ENCODE data around the gene SLC39A3.

Gene SLC39A3

DNA sequence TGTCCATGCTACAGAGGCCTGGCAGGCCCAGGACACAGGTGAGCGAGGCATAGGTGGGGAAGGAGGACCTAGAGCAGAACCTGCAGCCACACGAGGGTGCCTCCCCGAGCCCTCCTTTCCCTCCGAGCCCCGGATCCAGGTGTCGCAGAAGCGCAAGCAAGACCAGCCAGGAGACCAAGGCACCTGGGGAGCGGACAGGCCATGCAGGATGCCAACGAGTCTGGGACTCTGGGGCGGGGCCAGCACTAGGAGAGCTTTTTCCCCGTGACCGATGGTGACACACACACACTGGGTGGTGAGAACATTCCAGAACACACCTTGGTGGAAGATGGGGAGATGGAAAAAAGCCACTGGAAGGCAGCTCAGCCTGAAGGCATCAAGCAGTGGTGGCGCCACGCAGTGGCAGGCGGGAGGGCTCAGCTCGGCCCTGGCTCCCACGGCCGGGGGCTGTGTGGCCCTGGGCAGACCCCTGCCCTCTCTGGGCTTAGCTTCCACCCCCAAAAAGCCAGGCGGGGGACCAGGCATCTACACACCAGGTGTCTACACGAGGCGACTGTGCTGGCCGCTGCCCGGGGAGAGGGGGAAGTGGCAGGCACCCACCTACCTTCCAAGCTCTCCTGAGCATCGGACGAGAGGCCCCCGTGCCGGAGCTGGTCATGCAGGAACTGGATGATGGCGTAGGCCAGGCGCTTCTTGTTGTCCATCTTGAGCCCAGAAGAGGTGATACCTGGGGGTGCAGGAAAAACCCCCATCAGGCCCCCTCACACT lies 28.7 kb upstream of the SLC39A3 start:
- DNase-seq (ENCODE audit: low read depth): no peak

- DNase-seq (ENCODE audit: low read depth): no peak
These were observed 27.9 kb upstream of the SLC39A3 start for GRCh38 chr19:2767688-2768087.

DNA sequence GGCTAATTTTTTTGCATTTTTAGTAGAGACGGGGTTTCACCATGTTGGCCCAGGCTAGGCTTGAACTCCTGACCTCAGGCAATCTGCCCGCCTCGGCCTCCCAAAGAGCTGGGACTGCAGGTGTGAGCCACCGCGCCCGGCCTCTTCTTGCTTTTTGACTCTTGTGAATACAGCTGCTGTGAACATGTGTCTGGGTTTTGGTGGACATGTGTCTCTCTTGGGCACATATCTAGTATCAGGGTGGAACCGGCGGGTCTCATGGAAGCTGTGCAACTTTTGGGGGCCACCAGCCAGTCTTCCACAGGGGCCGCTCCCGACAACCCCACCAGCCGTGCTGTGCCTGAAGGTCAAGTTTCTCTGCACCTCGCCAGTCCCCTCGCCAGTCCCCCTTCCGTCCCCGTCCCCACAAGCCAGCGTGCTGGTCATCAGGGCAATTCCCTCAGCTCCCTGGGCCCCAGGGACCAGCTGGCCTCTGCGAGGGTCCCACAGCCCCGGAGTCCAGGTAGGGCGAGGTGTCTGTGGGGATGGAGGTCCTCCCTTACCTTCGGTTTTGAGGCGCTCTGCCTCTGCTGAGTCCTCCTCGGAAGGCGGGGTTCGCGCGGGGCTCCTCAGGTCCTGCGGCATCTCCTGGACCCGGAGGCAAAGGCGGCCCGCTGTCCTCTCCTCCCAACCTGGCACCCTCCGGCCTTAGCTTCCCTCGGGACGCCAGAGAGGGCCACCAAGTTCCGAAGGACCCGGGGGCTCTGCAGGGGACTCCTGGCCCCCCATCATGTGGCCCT lies 27.0 kb upstream of the SLC39A3 start:
- no peak for DNase-seq (ENCODE audit: low read depth)

GRCh38 chr19:2765376-2765775 lies 25.6 kb upstream of the SLC39A3 start:
- DNase-seq (ENCODE audit: low read depth): no peak

DNA sequence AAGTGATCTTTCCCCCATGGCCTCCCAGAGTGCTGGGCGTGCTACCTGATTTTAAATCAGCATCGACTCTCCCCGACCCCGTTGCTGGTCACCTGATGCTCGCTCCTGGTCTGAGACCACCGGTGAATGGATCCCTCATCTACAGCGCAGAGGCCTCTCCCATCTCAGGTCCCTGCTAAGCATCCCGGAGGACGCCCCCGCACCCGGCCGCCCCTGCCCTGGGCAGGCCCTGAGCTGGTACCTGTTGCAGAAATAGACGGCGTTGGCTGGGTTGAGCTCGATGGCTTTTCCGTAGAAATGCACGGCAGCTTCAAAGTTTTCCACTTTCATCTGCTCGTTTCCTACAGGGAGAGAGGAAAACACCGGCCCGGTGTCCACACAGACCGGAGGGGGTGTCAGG lies 25.1 kb upstream of the SLC39A3 start:
- no peak for DNase-seq (ENCODE audit: low read depth)

DNA sequence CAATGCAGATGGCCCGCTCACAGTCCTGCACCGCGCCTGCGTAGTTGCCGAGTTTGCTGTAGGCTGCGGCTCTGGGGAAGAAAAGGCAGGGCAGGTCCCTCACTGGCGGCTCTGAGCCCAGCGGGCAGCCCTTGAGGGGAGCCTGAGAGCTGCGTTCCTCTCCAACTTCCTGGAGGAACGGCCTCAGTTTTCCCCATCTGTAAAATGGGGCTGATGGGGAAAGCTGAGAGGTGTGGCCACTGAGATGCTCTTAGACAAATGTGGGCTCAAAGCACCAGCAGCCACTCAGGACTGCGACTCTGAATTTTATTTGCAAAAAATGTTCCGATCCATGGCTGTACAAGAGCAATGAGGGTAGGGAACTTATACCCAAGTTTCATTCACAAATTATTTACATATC lies 23.9 kb upstream of the SLC39A3 start:
- no peak for DNase-seq (ENCODE audit: low read depth)

DNA sequence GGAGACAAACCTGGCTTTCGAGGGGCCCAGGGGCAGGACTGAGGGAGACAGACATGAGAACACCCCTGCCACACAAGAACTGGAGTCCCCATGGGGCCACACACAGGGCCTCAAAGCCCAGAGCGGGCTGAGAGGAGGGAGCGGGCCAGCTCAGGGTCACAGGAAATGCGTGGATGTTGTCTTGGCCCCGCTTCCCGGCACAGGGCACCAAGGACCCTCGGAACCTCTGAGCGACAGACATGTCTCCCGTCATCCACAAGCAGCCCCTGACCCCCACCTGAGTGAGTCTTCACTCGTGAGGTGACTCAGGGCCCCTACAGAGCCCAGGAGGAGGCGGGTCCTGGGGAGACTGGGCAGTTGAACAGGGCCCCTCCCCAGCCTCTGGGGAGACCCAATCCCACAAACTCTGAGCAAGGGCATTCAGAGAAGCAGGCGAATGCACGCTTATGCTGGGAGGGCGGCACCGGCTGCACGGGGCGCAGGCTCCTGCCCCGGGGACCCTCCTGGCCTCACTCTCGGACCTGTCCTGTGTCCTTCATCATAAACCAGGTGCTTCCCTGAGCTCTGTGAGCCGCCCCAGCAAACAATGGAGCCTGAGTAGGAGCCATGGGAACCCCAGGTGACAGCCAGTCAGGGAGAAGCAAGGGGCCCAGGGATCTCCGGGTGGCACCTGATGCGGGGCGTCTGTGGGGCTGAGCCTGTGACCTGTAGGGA lies 23.1 kb upstream of the SLC39A3 start:
- DNase-seq (ENCODE audit: low read depth): no peak

- no peak for DNase-seq (ENCODE audit: low read depth)
These were observed 22.3 kb upstream of the SLC39A3 start for GRCh38 chr19:2761876-2762782.

DNA sequence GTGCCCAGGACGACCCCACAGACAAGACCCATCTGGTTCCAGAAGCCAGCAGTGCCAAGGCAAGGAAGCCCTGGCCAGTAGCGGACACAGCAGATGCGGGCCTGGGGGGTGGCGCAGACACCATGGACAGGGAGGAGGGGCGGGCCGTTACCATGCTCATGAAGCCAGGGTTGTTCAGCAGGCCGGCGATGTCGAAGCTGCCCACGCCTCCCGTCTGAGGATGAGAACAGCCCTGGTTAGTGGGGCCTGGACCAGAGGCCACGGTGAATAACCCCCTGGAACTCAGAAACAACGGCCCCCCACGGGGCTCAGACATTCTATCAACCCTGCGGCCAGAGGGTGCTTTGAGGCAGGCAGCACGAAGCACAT lies 21.5 kb upstream of the SLC39A3 start:
- no peak for DNase-seq (ENCODE audit: low read depth)

DNA sequence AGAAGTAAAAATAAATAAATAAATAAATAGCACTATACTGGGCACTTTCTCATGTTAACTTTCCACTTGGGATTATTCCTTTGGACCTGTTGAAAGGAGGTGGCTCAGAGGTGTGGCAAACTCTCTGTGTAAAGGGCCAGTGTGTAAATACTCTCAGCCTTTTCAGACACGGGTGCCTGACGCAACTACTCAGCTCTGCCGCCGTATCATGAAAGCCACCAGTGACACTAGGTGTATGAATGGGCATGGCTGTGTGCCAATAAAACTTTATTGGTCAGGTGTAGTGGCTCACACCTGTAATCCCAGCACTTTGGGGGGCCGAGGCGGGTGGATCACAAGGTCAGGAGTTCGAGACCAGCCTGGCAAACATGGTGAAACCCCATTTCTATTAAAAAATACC lies 20.1 kb upstream of the SLC39A3 start:
- DNase-seq (ENCODE audit: low read depth): no peak

DNA sequence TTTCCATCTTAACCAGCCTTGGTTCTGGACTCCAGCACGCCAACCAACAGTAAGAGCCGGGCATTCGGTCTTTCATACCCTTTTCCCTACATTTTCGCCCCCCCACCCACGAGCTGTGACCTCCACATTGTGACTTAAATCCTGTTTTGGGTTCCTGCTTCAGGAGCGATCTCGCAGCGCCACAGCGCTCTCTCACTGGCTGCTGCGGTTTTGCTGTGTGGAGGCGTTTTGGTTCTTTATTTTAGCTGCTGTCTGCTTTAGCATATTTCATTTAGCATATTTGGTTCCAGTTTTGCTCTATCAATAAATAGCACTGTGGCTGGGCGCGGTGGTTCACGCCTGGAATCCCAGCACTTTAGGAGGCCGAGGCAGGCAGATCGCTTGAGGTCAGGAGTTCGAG lies 19.5 kb upstream of the SLC39A3 start:
- DNase-seq (ENCODE audit: low read depth): no peak

- no peak for DNase-seq (ENCODE audit: low read depth)
These were observed 18.9 kb upstream of the SLC39A3 start for GRCh38 chr19:2758601-2759313.

DNA sequence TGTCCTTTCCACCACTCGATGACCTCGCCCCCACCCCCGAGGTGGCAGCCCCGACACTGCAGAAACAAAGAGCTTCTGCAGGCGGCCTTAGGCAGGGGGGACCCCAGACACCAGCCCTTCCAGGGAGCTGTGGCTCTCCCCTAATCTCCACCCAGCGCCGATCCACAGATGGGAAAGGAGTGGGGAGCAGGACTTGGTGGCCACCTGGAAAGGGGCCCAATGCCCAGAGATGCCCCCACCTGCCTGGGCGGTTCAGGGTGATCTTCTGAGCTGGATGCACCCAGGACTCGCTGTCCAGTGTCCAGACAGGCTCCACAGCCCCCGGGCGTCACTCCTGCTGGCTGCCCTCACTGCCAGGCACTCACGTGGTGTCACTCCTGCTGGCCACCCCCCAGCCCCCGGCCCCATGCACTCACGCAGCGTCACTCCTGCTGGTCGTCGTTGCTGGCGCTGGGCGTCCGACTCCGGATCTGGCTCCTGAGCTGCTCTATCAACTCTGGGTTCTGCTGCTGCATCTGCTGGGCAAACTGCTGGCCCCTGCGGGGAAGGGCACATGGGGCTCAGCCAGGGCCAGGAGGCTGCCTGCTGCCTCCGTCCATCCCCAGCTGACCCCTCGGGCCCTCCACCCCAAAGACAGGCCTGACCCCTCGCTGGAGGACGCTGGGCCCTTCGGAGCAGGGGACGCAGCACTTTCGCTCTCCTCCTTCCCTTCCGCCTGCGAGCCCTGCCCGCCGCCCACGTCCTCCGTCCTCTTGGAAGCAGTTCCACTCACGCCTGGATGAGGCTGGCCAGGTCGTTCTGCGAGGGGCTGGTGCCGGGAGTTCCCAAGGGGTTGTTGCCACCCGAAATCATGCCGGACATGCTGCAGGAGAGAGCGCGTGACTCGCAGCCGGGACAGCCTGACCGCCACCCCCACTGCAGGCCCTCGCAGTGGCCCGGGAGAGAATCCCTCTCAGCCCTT lies 17.4 kb upstream of the SLC39A3 start:
- DNase-seq (ENCODE audit: low read depth): no peak

DNA sequence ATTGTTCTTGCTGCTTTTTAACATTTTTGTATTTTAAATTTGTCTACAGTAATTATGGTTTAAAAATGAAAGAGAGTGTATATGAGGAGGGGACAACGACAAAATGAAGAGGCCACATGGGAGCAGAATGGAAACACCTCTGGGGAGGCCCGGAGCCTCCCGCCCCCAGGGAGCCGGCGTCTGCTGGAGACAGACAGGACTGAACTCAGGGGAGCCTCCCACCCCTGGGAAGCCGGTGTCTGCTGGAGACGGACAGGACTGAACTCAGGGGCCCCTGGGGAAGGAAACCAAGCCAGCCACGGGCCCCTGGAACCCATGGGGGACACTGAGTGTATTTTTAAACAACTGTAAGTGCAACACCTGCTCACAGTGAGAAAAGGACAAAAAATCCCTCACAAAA lies 16.7 kb upstream of the SLC39A3 start:
- no peak for DNase-seq (ENCODE audit: low read depth)

DNA sequence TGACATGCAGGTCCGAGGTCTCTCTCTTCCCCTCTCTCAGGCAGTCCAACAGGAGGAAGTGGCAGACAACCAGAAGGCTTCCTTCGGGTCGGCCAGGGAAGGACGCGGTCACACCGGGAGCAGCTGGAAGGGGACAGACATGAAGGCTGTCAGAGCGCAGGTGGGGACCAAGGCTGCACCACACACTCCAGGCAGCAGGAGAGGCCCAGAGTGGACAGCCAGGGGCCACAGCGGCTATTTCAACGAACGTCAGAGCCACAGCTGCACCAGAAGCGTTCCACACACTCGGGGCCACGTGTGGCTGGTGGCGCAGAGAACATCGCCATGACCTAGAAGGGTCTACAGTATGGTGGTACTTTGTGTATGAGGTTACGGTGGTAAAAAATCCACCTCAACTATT lies 16.0 kb upstream of the SLC39A3 start:
- DNase-seq (ENCODE audit: low read depth): no peak

GRCh38 chr19:2755448-2755705 lies 15.6 kb upstream of the SLC39A3 start:
- no peak for DNase-seq (ENCODE audit: low read depth)

- no peak for DNase-seq (ENCODE audit: low read depth)
These were observed 15.0 kb upstream of the SLC39A3 start for GRCh38 chr19:2754659-2755447.

- DNase-seq (ENCODE audit: low read depth): no peak
These were observed 11.6 kb upstream of the SLC39A3 start for GRCh38 chr19:2751438-2751830.

DNA sequence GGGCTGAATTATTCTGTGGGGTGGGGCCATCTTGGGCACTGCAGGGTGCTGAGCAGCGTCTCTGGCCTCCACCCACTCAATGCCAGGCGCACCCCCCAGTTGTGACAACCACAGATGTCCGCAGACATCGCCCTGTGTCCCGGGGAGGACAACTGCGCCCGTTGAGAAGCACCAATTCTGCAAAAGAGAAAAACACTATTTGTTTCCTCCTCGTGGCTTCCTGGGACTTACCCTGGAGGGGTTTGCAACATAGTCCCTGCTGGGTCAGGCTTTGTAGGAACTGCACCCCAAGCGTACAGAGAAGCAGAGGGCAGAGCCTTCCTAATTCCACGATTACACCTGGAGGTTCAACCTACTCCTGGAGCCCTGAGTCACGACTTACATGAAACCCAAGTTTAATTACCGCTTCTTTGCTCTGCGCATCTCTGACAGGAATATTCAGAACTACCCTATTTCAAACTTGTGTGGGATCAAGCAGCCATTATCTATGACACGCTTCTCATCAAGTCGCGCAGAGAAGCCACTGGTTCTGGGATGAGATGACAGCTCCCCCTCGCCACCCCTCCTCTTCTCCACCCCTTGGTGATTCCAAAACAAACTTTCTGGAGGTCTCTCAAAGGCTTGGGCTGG lies 11.1 kb upstream of the SLC39A3 start:
- DNase-seq (ENCODE audit: low read depth): no peak

Data from activated T-cell treated with anti-CD3 and anti-CD28 coated beads for 48 hours (primary cell).